GM21576 (cell line): ENCODE results near the gene SORCS2.

Experiments
- ATAC-seq: cut with Tn5 transposase; IDR thresholded peaks from one replicate; pipeline ENCODE4 v1.9.1; 2021; ENCODE audit warnings: mild to moderate bottlenecking, moderate library complexity; ENCODE audit not compliant: unreplicated experiment

The SORCS2 gene

DNA sequence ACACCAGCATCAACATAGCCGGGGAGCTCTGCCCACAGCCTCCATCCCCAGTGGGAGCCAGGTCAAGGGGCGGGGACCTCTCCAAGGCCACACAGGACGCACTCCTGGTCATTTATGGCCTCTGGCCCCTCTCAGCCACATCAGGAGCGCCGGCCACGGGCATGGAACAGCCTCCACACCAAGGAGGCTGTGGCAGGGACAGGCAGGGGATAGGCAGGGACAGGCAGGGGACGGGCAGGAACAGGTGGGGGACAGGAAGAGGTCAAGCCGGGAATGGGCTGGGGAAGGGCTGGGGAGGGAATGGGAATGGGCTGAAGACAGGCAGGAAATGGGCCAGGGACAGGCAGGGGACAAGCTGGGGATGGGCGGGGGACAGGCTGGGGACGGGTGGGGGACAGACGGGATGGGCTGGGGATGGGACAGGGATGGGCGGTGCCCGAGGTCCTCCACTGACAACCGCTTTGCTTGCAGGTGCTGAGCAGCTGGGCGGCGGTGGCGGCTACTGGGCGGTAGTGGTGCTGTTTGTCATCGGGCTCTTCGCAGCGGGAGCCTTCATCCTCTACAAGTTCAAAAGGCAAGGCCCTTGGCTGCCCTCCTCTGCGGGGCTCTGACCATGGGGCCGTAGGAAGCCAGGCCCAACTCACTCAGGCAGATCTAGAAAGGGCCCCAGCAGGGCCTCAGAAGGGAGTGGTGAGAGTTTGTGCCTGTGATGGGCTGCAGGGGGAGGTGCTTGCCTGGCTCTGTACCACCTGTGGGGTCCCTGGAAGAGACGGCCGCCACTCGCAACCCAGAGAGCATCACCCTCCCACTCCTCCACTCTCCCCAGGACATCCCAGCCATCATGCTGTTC lies 541.7 kb downstream of the SORCS2 start:
- ATAC-seq: no peak

DNA sequence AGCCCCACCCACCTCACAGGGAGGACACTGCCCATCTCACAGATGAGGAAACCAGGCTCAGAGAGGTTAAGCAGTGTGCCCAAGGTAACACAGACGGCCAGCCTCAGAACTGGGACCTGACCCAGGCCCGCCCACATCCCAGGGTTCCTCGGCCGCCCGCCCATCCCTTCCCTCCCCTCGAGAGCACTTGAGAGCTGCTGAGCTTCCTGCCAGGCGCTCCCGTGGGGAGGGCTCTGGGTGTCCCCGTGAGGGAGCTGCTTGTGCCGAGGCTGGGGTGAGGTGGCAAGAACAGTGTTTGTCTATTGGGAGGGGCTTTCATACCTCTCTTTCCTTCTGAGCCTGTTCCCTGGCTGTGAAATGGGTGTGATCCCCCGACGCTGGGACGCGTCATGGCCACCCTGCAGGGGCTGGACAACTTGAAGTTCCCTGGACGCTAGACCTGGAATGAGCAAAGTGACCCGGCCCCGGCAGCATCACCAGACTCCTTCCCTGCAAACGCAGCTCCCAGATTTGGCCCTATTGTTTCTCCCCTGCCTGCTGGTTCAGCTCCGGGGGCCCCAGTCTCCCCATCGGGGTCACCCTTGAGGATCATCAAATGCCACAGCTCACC lies 542.4 kb downstream of the SORCS2 start:
- no peak for ATAC-seq

DNA sequence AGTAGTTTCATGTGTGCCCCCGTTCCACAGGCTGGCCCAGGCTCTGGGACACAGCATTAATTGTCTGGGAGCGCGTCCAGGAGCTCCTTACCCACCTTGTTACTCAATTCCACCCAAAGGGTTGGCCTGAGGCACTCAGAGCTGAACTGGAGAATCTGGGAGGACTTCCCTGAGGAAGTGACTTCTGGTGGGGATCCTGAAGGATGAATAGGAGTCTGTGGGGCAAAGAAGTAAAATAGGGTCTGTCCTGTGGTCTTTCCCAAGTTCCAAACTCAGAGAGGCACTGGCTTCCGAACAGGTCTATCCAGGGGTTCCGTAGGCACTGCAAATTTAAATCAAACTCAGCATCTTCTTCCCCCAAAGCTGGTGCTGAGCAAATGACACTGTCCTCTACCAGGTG lies 543.1 kb downstream of the SORCS2 start:
- no peak for ATAC-seq

DNA sequence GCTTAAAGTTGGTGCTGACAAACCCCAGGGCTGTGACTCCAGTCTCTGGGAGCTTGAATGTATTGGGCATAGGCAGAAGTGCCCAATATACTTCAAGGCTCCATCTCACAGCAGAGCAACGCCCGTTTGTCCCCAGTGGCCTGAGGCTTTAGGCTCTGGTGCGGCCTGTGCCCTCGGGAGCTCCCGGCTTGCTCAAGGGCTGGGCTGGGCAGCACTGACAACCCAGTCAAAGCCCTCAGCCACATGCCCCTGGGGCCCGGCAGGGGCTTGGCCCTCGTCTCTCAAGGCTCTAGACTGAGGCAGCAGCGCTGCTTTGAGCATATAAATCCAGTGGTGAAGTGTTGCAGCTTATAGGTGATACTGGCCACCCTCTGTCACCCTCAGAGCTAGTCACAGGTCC lies 543.6 kb downstream of the SORCS2 start:
- no peak for ATAC-seq

DNA sequence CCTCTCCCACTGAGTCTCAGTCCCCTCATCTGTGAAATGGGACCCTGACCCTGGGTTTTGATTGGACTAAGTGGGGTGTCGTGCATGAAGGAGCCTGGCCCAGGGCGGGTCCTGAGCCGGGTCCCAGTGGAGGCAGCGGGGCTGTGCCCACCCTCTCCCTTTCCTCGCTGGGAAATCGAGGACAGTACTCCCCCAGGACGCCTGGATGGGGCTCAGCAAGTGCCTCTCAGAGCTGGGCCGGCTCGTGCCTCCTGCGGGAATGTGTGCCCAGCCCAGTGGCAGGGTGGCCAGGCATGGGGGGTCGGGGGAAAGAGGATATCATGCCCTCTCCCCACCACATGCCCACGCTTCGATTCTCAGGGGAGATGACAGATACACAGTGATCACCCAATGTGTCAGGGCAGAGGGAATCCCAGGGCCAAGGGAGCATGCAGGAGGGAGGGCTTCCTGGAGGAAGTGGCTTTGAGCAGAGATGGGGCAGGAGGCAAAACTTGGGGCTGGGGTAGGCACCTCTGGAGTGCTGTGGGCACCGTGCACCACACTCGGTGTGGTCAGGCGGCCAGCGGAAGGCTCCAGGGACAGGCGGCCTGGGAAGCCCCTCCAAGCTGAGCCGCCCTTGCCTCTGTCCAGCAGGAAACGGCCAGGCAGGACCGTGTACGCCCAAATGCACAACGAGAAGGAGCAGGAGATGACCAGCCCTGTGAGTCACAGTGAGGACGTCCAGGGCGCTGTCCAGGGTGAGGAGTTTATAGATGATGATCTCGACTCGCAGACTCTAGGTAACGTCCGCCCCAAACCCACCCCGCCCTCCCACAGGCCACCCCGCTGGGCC lies 544.3 kb downstream of the SORCS2 start:
- ATAC-seq: no peak

DNA sequence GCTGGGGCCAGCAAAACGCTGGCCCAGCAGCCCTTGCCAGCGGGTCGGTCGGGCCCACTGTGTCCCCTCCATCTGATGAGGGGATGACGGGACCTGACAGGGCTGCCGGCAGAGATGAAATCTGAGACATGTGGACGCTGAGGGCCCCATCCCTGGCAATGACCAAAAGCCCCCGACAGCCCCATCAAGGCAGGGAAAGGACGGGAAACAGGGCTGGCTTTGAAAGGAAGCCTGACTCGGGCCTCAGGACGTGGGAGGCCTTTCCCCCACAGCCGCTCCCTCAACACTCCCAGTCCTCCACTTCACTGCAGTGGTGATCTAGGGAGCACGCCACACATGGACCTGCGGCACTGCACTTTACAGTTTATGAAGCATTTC lies 544.9 kb downstream of the SORCS2 start:
- ATAC-seq: no peak

DNA sequence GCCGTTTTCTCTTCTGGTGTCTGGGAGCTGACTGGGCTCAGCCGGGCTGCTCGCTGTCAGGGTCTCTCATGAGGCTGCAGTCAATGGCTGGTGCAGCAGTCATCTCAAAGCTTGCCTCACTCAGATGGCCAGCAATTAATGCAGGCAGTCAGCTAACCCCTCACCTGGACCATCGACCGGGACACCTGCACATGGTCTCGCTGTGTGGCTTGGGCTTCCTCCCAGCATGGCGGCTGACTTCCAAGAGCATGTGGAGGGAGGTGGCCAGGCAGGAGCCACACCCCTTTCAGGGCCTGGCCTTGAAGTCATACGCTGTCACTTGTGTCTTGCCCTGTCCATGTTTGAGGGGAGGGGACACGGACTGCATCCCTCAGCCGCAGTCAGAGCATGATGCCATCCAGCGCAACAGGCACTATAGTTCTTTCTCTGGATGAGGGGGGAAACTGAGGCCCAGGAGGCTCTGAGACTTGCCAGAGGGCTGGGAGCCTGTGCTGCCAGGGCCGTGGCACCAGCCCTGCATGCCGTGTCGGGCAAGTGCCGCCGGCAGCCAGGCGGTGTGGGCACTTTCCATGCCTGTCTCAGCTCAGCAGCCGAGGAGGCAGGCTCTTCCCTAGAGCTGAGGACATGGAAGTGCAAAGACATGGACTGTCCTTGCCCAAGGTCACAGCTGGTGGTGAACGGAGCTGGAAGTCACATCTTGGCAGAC lies 545.6 kb downstream of the SORCS2 start:
- ATAC-seq: no peak

DNA sequence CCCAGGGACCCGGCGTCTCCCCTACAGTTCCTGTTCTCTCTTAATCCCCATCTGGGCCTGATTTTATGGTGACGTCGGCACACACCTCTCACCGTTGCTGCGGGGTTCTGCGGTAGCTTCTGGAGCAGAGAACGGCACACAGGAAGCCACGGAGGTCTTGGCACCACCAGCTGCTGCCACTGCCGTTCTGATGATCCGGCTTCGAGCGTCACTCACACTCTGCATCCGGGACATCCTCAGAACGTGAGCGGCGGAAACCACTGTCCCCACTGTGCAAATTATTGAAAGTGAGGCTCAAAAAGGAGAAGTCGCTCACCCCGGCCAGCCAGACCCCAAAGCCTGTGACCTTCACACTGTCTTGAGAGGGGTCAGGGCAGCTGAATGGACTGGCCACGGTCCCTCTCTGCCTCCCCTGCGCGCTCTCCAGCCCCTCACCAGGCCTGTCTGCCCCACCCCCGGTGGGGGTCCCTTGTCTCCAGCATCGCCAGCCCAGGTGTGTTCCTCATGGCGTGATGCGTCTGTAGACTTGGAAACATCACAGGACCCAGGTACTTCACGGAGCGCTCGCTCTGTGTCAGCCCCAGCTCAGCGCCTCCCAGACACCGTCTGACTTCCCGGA lies 546.2 kb downstream of the SORCS2 start:
- no peak for ATAC-seq

DNA sequence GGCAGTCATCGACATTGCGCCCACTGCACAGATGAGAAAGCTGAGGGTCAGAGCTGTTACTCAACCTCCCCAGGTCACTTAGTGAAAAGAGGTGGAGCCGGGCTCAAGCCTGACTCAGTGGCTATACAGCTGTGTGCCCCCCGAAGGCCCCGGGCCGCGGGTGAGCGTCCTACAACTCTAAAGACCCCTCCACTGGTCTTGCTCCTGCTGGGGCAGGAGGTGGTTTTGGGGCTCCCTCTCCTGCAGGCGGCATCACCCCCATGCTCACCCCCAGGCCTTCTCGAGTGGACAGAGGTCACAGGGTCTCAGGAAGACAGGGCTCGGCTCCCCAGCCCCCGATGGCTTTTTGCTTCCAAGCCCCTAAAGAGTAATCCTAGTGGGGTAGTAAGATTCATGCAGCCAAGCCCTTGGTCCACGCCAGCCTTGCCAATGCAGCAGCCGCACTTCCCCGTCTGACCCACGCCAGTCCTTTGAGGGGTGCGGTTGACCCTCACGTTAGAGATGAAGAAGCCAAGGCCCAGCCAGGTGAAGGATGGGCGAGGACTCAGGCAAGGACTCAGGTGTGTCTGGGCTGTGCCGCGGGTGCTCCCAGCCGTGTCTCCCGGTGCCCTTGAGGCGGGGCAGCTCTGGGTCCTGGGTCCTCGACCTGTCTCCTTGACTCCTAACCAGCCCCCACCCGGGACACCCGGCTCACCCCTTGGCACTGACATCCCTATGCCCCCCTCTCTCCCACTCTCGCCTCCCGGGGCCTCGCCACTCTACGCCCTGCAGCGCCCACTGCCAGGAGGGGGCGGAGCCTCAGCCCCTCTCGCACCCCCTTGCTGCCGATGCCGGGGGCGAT lies 547.0 kb downstream of the SORCS2 start:
- no peak for ATAC-seq

DNA sequence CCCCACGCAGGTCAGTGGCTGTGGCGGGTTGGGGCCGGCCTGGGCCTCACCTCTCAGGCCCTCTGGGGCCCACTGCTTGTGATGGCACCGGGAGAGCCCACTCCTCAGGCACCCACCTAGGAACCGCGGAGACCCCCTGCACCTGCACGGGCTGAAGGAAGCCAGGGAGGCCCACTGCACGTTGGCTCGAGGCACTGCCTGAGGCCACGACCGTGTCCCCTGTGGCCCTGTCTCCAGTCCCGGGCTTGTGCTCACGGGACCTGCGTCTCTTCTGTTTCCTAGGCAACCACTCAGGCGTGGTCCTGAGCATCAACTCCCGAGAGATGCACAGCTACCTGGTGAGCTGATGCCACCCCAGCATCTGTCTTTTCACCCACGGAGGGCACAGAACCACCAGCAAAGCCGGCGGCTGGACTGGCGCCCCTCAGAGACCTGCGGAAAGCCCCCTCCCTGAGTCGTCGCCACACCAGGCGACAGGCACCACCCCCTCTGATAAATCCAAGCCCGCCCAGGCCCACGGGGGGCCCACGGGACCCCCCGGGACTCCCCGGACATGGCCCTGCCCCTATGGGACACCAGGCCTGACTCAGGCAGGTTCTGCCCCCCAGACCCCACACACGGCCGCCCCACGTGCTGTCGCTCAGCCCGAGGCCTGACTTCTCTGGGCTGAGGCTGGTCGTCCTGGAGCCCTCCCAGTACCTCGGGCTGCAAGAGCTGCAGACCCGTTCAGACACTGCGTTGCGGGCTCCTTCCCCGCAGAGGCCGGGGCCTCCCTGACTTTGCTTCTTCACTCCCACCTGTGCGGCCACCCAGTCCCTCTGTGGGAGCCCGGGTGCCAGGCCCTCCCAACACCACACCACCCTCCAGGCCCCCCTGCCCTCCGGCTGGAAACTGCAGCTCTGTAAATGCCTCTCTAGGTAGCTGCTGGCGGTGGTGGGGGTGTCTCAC lies 547.9 kb downstream of the SORCS2 start:
- ATAC-seq: no peak

DNA sequence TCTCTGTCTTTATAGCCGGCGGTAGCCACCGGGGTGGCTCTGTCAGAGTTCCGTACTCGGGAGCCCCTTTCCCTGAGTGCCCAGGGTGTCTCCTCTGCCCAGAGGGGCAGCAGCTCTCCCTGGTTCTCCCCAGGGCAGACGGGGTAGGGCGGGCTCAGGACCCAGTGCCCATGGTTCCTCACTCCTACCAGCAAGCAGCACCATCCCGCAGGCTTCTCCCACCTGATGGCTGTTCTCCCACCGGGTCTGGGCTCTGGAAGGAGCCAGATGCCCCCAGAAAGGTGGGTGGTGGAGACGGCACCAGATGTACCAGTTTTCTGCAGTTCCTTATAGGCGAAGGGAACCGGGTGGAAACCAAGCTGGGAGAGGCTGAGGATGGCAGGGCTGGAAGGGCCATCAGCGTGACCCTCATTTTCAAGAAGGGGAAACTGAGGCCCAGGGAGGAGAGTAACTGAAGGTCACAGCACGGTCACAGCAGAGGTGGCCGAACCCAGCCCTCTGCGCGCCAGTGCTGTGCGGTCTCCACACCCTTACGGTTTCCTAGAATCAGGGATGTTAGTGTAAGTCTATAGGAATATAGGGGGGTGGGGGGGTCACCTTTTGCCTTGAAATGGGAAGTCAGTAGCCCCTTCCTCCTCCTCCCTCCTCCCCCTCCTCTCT lies 548.7 kb downstream of the SORCS2 start:
- ATAC-seq: no peak

DNA sequence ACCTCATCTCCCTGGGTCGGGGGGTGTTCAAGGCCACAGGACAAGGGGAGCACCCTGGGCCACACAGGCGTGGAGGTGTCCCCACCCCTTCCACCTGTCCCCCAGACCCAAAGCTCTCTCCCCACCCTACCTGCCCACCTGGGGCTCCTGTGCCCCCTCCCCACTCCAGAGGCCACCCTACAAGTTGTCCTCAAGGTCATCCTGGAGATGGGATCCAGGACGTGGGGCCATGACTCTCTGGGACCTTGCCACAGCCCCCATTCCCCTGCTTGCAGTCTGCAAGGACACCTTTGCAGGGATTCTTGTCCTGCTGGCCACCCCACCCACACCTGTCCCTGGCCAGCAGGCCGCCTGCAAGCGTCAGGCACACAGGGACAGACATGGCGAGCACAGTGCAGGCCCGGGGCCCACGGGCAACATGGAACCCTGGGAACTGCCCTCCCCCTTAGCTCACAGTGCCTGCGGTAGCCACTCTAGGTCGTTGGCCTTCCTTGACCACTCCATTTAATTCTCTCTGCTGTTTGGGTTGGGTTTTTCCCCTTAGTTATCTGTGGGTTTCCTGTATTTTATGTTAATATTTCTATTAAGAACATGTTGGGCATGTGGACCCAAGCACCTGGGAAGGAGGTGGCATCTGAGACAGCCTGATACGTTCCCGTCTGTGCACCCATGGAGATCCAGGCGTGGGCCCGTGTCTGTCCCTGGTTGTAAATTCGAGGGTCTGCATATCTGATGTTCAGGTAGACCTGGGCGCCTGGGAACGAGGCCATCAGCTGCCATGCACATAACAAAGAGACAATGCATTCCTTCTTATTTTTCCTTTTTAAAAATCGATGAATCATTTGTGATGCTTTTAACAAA lies 549.8 kb downstream of the SORCS2 start:
- no peak for ATAC-seq

DNA sequence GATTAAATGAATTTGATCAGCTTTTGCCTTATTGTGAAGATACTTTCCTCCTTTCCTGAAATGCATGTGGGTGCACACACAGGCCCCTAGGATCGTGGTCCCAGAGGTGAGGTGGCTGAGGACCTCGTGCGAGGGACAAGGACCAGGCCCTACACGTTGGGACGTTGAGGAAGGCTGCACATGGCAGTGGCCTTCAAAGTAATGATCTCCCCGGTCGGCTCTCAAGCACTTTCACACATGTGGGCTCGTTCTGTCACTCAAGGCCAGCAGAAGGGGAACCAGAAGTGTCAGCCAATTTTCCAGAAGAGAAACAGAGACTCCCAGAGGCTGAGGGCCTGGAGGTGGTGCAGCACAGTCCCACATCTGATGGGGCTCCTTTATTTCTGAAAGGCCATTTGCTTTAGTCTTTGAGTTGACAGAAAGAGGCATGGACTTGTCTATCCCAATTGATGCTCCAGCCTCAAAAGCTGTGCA lies 550.5 kb downstream of the SORCS2 start:
- ATAC-seq: no peak

DNA sequence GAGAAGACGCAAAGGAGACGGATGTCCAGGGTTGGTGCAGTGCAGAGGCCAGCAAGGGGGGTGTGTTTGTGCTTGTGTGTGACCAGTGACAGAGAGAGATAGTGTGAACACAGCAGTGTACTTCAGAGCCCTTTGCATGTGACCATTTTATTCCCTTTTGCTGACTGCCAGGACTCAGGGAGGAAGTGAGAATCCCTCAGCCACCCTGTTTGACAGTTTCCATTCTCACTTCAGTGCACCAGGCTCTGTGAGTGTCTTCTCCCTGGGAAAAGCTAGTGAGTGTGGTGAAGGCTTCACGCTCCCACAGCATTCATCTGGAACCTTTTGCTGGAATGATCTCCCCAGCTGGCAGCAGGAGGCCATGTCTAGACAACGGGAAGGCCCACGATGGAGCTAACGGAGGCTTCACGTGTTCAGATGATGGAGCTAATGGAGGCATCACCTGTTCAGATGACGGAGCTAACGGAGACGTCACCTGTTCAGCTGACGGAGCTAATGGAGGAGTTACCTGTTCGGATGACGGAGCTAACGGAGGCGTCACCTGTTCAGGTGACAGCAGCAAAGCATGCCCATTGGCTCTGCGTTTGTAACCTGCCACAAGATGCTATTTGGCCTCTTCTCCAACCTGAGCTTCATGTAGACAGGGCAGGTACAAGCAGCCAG lies 551.9 kb downstream of the SORCS2 start:
- ATAC-seq: no peak

DNA sequence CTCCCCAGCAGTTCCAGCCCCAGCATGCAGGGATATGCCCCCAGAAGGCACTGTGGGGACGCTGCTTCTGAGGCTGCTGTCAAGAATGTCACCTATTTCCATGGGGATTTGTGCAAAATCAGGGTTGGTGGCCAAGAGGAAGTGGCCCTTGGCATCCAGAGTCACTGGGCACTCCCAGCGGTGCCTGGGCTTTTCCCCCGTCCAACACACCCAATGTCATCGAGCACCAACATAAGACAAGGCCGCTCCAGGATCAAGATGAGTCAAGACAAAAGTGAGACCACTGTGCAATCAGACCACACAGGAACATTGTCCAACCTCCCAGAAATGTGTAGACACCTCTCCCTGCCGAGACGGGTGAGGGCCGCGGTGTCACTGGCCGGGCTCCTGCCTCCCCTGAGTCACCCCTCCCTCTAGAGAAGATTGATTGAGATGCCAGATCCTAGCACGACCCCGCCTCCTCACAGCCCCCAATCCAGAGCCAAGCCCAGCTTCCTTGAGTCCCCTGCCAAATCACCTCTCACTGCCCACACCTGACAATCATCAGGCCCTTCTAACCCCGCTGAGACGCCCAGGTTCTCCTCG lies 553.1 kb downstream of the SORCS2 start:
- no peak for ATAC-seq

DNA sequence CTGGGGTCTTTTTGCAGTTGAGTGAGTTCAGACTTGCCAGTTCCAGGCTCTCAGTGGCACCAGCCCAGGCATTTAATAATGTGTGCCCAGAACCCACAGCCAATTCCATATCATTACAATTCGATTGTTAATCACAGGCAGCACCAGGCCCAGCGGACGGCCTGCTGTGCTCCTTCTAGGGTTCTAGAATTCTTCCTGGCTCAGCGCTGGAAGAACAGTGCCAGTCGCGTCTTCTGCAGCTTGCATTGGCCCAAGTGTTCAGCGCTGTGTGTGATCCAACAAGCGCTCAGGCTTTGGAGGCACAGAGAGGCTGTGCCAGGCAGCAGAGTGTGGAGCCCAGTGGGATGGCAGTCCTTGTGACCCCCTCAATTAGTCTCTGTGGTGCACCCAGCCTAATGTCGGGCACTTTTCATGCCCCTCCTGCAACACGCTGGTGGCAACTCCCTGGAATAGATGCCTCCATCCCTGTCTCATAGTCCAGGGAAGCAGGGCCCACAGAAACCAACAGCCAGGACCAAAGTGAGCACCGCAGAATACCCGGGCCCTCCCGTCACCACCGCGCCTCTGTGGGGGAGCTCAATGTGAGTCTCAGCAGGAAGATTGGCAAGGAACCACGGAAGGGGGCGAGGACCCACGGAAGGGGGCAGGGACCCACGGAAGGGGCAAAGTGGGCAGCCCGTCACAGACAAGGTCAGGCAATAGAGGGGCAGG lies 554.2 kb downstream of the SORCS2 start:
- ATAC-seq: no peak
